HepG2 (cell line): ENCODE results near the gene LENEP. TPM values are rescaled to one million over a fixed set of nuclear protein-coding genes. Genes with fewer than 3 reads are reported as not detected.

Experiments used
- CHD2 ChIP-seq: IDR thresholded peaks from 2 replicates; pipeline ENCODE4 v1.6.1; 2011; ENCODE audit warnings: low read depth, low read length, improper control_type of control experiment
- CREB1 ChIP-seq, 2 experiments: fragments of 450-650 bp in 1 of 2; IDR thresholded peaks; 2 replicates each; pipeline ENCODE4 v1.6.1; 2016 to 2017; ENCODE audit warnings: control low read depth in 1 of 2, mild to moderate bottlenecking in 1 of 2, missing compliant biosample characterization in 1 of 2, missing genetic modification characterization in 1 of 2
- DNMT3B ChIP-seq: conservative IDR thresholded peaks from 2 replicates; pipeline ENCODE4 v1.6.1; 2016; ENCODE audit warnings: missing biosample characterization, control low read depth
- DRAP1 ChIP-seq: IDR thresholded peaks from 2 replicates; pipeline ENCODE4 v1.6.1; 2016; ENCODE audit warnings: missing genetic modification reagents, missing compliant biosample characterization
- E2F1 ChIP-seq: sonication (generic); formaldehyde crosslinking; IDR thresholded peaks from 2 replicates; pipeline ENCODE4 v1.5.0; 2020; ENCODE audit warnings: missing genetic modification reagents
- ETS1 ChIP-seq: sonication (generic); formaldehyde crosslinking; IDR thresholded peaks from 2 replicates; pipeline ENCODE4 v1.4.0; 2020; ENCODE audit warnings: missing genetic modification reagents
- HDAC6 ChIP-seq: fragments of 200-600 bp; sonication (generic); IDR thresholded peaks from 2 replicates; pipeline ENCODE4 v1.7.0; 2017; ENCODE audit warnings: mild to moderate bottlenecking, antibody characterized with exemption, low read length, low read depth
- HNF4A ChIP-seq: sonication (generic); formaldehyde crosslinking; IDR thresholded peaks from 2 replicates; pipeline ENCODE4 v1.4.0; 2020; ENCODE audit warnings: missing genetic modification reagents
- MED8 ChIP-seq: sonication (generic); formaldehyde crosslinking; IDR thresholded peaks from 2 replicates; pipeline ENCODE4 v1.8.1; 2023; ENCODE audit warnings: mild to moderate bottlenecking, missing genetic modification reagents; ENCODE audit not compliant: insufficient replicate concordance
- MLLT10 ChIP-seq: sonication (generic); formaldehyde crosslinking; IDR thresholded peaks from 2 replicates; pipeline ENCODE4 v1.4.0; 2020; ENCODE audit warnings: missing genetic modification reagents
- NFKBIZ ChIP-seq: IDR thresholded peaks from 2 replicates; pipeline ENCODE4 v1.6.1; 2018; ENCODE audit warnings: missing genetic modification reagents, missing compliant biosample characterization
- SALL2 ChIP-seq: sonication (generic); formaldehyde crosslinking; IDR thresholded peaks from 2 replicates; pipeline ENCODE4 v1.8.1; 2023; ENCODE audit warnings: mild to moderate bottlenecking, missing genetic modification reagents, inconsistent platforms
- TFE3 ChIP-seq: IDR thresholded peaks from 2 replicates; pipeline ENCODE4 v1.6.1; 2016
- ZMYM4 ChIP-seq: sonication (generic); formaldehyde crosslinking; IDR thresholded peaks from 2 replicates; pipeline ENCODE4 v1.8.1; 2023; ENCODE audit warnings: mild to moderate bottlenecking, missing genetic modification reagents
- ZNF12 ChIP-seq: sonication (generic); formaldehyde crosslinking; IDR thresholded peaks from 2 replicates; pipeline ENCODE4 v1.5.0; 2020; ENCODE audit warnings: missing genetic modification reagents
- ZNF512 ChIP-seq: sonication (generic); formaldehyde crosslinking; IDR thresholded peaks from 2 replicates; pipeline ENCODE4 v1.4.0; 2020; ENCODE audit warnings: mild to moderate bottlenecking, missing genetic modification reagents
- ZNF556 ChIP-seq: sonication (generic); formaldehyde crosslinking; IDR thresholded peaks from 2 replicates; pipeline ENCODE4 v1.4.0; 2020; ENCODE audit warnings: mild to moderate bottlenecking, missing genetic modification reagents, borderline replicate concordance
- ZNF564 ChIP-seq: sonication (generic); formaldehyde crosslinking; IDR thresholded peaks from 2 replicates; pipeline ENCODE4 v1.8.1; 2023; ENCODE audit warnings: mild to moderate bottlenecking, missing genetic modification reagents
- ZNF747 ChIP-seq: sonication (generic); formaldehyde crosslinking; IDR thresholded peaks from 2 replicates; pipeline ENCODE4 v1.8.1; 2023; ENCODE audit warnings: missing genetic modification reagents, mild to moderate bottlenecking, borderline replicate concordance
- ZNF75D ChIP-seq: sonication (generic); formaldehyde crosslinking; IDR thresholded peaks from 2 replicates; pipeline ENCODE4 v1.8.1; 2023; ENCODE audit warnings: missing genetic modification reagents, mild to moderate bottlenecking, borderline replicate concordance
- ZNF761 ChIP-seq: sonication (generic); formaldehyde crosslinking; conservative IDR thresholded peaks from 2 replicates; pipeline ENCODE4 v1.4.0; 2020; ENCODE audit warnings: mild to moderate bottlenecking, missing genetic modification reagents
- ZNF776 ChIP-seq: sonication (generic); formaldehyde crosslinking; IDR thresholded peaks from 2 replicates; pipeline ENCODE4 v1.4.0; 2020; ENCODE audit warnings: mild to moderate bottlenecking, missing genetic modification reagents
- ZSCAN25 ChIP-seq: sonication (generic); formaldehyde crosslinking; IDR thresholded peaks from 2 replicates; pipeline ENCODE4 v1.8.0; 2022; ENCODE audit warnings: mild to moderate bottlenecking, missing genetic modification reagents
- polyA plus RNA-seq, 8 experiments: library from polyadenylated mRNA; depleted of rRNA in 3 of 8; stranded (reverse) in 7 of 8; unstranded in 1 of 8; fragments of >200 nt; fragmentation: Illumina TruSeq in 4 of 8; extraction: Trizol in 4 of 8; gene quantifications; 2 replicates each; pipeline versions ENCODE4 v1.2.1 to v1.2.3, GENCODE V29; 2011 to 2016; ENCODE audit warnings: low read depth in 4 of 8, missing spikeins in 1 of 8, mixed read lengths in 1 of 8; ENCODE audit not compliant: insufficient read depth in 1 of 8
- total RNA-seq, 5 experiments: library from RNA; depleted of rRNA; stranded (reverse); fragments of >200 nt; fragmentation: Illumina TruSeq; extraction: Trizol; gene quantifications; 2 replicates each; pipeline ENCODE4 v1.2.3, GENCODE V29; 2016; ENCODE audit warnings: low read depth in 1 of 5

LENEP gene
- total and polyA plus RNA-seq, 2 of the 13 experiments (the other 11 are each of a cell fraction or from before 2014, with no cell fraction given): 0.29 TPM; not detected in 1

GRCh38 chr1:154961207-154962155 lies 31.9 kb upstream of the LENEP start, which contains the start of gene PYGO2 (continued):
- TF ChIP-seq CREB1 (IDR thresholded peaks at IDR 0.05) (no peak), CREB1 (CRISPR knock-in tag; IDR thresholded peaks at IDR 0.05) (no peak), HNF4A (CRISPR knock-in tag) (0 out of 2 replicates have a peak, but pooled peaks have one; percentile 15), ZNF75D (CRISPR knock-in tag) (no peak), TFE3 (CRISPR knock-in tag) (no peak), MED8 (CRISPR knock-in tag) (no peak), CHD2 (no peak), ZNF512 (CRISPR knock-in tag) (no peak), ETS1 (CRISPR knock-in tag) (0 out of 2 replicates have a peak, but pooled peaks have one; percentile 76), SALL2 (CRISPR knock-in tag) (peak; percentile 98), ZNF747 (peak; percentile 54; the same call in 1 of the 2 replicates), HDAC6 (no peak), ZNF776 (CRISPR knock-in tag) (peak; percentile 80), MLLT10 (CRISPR knock-in tag) (no peak), NFKBIZ (CRISPR knock-in tag) (no peak), E2F1 (peak; percentile 57), ZMYM4 (CRISPR knock-in tag) (peak; percentile 73), ZNF12 (CRISPR knock-in tag) (no peak), ZSCAN25 (CRISPR knock-in tag) (0 out of 2 replicates have a peak, but pooled peaks have one; percentile 24), DRAP1 (CRISPR knock-in tag) (no peak; the same call in 1 of the 2 replicates), DNMT3B (CRISPR knock-in tag) (no peak), ZNF556 (CRISPR knock-in tag) (peak; percentile 60; the same call in 1 of the 2 replicates), ZNF761 (peak; percentile 68; the same call in 1 of the 2 replicates), ZNF564 (CRISPR knock-in tag) (peak; percentile 78; the same call in 1 of the 2 replicates)
